GM23338 (cell line): ENCODE results near the gene FMN1. TPM values are rescaled to one million over a fixed set of nuclear protein-coding genes. Genes with fewer than 3 reads are reported as not detected.

Source experiments
- ATAC-seq: fragments of 200-7000 bp; cut with Tn5 transposase; 3 replicates; pipeline ENCODE4 v1.9.1; 2020
- DNase-seq: peaks from one replicate; pipeline ENCODE4 v3.0.0-alpha.2; 2015; ENCODE audit warnings: low spot score
- H2AFZ ChIP-seq: fragments of 200-600 bp; sonication (generic); 2 replicates; pipeline ENCODE4 v1.8.0; 2016; ENCODE audit warnings: antibody characterized with exemption, mild to moderate bottlenecking, moderate library complexity
- H3F3A ChIP-seq: fragments of 200-600 bp; sonication (generic); replicated peaks from 2 replicates; pipeline ENCODE4 v1.8.0; 2017; ENCODE audit warnings: antibody characterized with exemption, mixed run types, low read depth
- H3K27ac ChIP-seq: fragments of 200-600 bp; sonication (generic); 2 replicates; pipeline ENCODE4 v1.6.1; 2016; ENCODE audit warnings: low read depth
- H3K27me3 ChIP-seq: fragments of 200-600 bp; sonication (generic); 2 replicates; pipeline ENCODE4 v1.8.0; 2016; ENCODE audit warnings: mild to moderate bottlenecking, mixed run types, moderate library complexity; ENCODE audit not compliant: insufficient read depth
- H3K36me3 ChIP-seq: fragments of 200-600 bp; sonication (generic); 2 replicates; pipeline ENCODE4 v1.8.0; 2016; ENCODE audit warnings: mild to moderate bottlenecking; ENCODE audit not compliant: insufficient read depth
- H3K4me1 ChIP-seq: fragments of 200-600 bp; sonication (generic); 2 replicates; pipeline ENCODE4 v1.8.0; 2016; ENCODE audit warnings: mild to moderate bottlenecking, moderate library complexity; ENCODE audit not compliant: insufficient read depth
- H3K4me2 ChIP-seq: fragments of 200-600 bp; sonication (generic); 2 replicates; pipeline ENCODE4 v1.7.1; 2017; ENCODE audit warnings: mixed run types
- H3K4me3 ChIP-seq: fragments of 200-600 bp; sonication (generic); 2 replicates; pipeline ENCODE4 v1.6.1; 2016; ENCODE audit warnings: mixed run types
- H3K79me2 ChIP-seq: fragments of 200-600 bp; sonication (generic); replicated peaks from 2 replicates; pipeline ENCODE4 v1.8.0; 2017; ENCODE audit warnings: mild to moderate bottlenecking; ENCODE audit not compliant: insufficient read depth
- H3K9me2 ChIP-seq: fragments of 200-600 bp; sonication (generic); 2 replicates; pipeline ENCODE4 v1.8.0; 2017; ENCODE audit not compliant: insufficient read depth
- H4K20me1 ChIP-seq: fragments of 200-600 bp; sonication (generic); replicated peaks from 2 replicates; pipeline ENCODE4 v1.8.0; 2017; ENCODE audit warnings: mild to moderate bottlenecking; ENCODE audit not compliant: insufficient read depth
- H3K27ac Mint-ChIP-seq: 2 replicates; pipeline ENCODE4 v1.8.0; 2020; ENCODE audit warnings: inconsistent platforms, mild to moderate bottlenecking, moderate library complexity, mixed read lengths
- H3K27me3 Mint-ChIP-seq: 3 replicates; pipeline ENCODE4 v1.8.0; 2022; ENCODE audit warnings: low read depth, mild to moderate bottlenecking, moderate library complexity, mixed read lengths, inconsistent platforms; ENCODE audit not compliant: insufficient read depth, poor library complexity
- H3K36me3 Mint-ChIP-seq: 3 replicates; pipeline ENCODE4 v1.8.0; 2021; ENCODE audit warnings: low read depth, mild to moderate bottlenecking, inconsistent platforms, moderate library complexity, mixed read lengths
- H3K4me1 Mint-ChIP-seq: 3 replicates; pipeline ENCODE4 v1.8.0; 2020; ENCODE audit warnings: mild to moderate bottlenecking, inconsistent platforms, mixed read lengths
- H3K4me3 Mint-ChIP-seq: 3 replicates; pipeline ENCODE4 v1.8.0; 2021; ENCODE audit warnings: moderate library complexity, mild to moderate bottlenecking, inconsistent platforms, mixed read lengths
- H3K9me3 Mint-ChIP-seq: 3 replicates; pipeline ENCODE4 v1.8.0; 2020; ENCODE audit warnings: moderate library complexity, mild to moderate bottlenecking, inconsistent platforms, mixed read lengths
- CREB1 ChIP-seq: fragments of 250-450 bp; sonication (Bioruptor Pico); IDR thresholded peaks from 2 replicates; pipeline ENCODE4 v1.5.0; 2020; ENCODE audit warnings: low read depth, mild to moderate bottlenecking, moderate library complexity
- EZH2phosphoT487 ChIP-seq: fragments of 200-600 bp; sonication (generic); IDR thresholded peaks from one replicate; pipeline ENCODE4 v1.8.1; 2018; ENCODE audit warnings: antibody characterized with exemption; ENCODE audit not compliant: unreplicated experiment
- JUNB ChIP-seq: IDR thresholded peaks from one replicate; pipeline ENCODE4 v1.6.1; 2016; ENCODE audit warnings: antibody characterized with exemption; ENCODE audit not compliant: unreplicated experiment
- NANOG ChIP-seq: IDR thresholded peaks from 2 replicates; pipeline ENCODE4 v1.6.1; 2016; ENCODE audit warnings: antibody characterized with exemption, borderline replicate concordance
- POLR2AphosphoS5 ChIP-seq: IDR thresholded peaks from 2 replicates; pipeline ENCODE4 v1.6.1; 2016; ENCODE audit warnings: antibody characterized with exemption, low read depth
- STAT1 ChIP-seq: IDR thresholded peaks from one replicate; pipeline ENCODE4 v1.6.1; 2016; ENCODE audit warnings: antibody characterized with exemption; ENCODE audit not compliant: unreplicated experiment
- ZNF114 ChIP-seq: fragments of 250-450 bp; sonication (Bioruptor Pico); IDR thresholded peaks from 2 replicates; pipeline ENCODE4 v1.5.0; 2020; ENCODE audit warnings: mild to moderate bottlenecking, moderate library complexity
- ZNF331 ChIP-seq: fragments of 250-450 bp; sonication (Bioruptor Pico); IDR thresholded peaks from 2 replicates; pipeline ENCODE4 v1.5.0; 2020; ENCODE audit warnings: low read depth, mild to moderate bottlenecking, moderate library complexity
- polyA plus RNA-seq: library from polyadenylated mRNA; unstranded; fragments of >200 nt; fragmentation: Nextera tagmentation; extraction: Ambion mirVana; gene quantifications from 2 replicates; pipeline ENCODE4 v1.2.1, GENCODE V29; 2016
- total RNA-seq: library from RNA; depleted of rRNA; stranded (reverse); fragments of >200 nt; shearing (Covaris generic); gene quantifications from 2 replicates; pipeline ENCODE4 v1.2.3, GENCODE V29; 2014
- TF ChIP-seq, protein P1 (sequence below): fragments of 250-450 bp; sonication (Bioruptor Pico); IDR thresholded peaks from 2 replicates; pipeline ENCODE4 v1.5.0; 2020; ENCODE audit warnings: mild to moderate bottlenecking, moderate library complexity
- TF ChIP-seq, protein P2 (sequence below): IDR thresholded peaks from 2 replicates; pipeline ENCODE4 v1.6.1; 2016; ENCODE audit warnings: antibody characterized with exemption
- TF ChIP-seq, protein P3 (sequence below): IDR thresholded peaks from one replicate; pipeline ENCODE4 v1.6.1; 2018; ENCODE audit warnings: antibody characterized with exemption; ENCODE audit not compliant: unreplicated experiment
- TF ChIP-seq, protein P4 (sequence below), 2 experiments: fragments of 200-600 bp in 1 of 2; sonication (generic) in 1 of 2; conservative IDR thresholded peaks; 2 replicates each; pipeline versions ENCODE4 v1.5.1 to v1.6.1; 2016 to 2017; ENCODE audit warnings: antibody characterized with exemption in 2 of 2, low read depth in 2 of 2, mild to moderate bottlenecking in 2 of 2, moderate library complexity in 1 of 2

FMN1 gene
- total and polyA plus RNA-seq, 2 experiments from 2014 or later, result 1.2 to 1.6 TPM

DNA sequence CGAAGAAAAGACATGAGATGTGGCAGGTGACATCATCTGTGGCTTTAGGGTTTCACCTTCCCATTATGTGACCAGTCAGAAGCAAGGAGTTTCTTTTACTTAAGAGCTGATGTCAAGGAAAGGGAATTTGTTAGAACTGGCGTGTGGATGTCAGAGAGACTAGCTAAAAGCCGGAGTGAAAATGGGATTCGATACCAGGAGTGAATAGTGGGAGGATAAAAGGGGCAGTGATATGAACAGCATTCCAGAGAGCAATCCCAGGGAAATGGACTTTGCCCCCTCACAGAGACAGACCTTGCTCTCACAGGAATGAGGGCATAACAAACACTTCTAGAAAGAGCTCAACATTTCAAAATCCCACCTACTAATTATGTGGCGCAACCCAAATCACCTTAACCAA is 5.9 kb upstream of the FMN1 start (continued):
- TF ChIP-seq, protein P1, sequence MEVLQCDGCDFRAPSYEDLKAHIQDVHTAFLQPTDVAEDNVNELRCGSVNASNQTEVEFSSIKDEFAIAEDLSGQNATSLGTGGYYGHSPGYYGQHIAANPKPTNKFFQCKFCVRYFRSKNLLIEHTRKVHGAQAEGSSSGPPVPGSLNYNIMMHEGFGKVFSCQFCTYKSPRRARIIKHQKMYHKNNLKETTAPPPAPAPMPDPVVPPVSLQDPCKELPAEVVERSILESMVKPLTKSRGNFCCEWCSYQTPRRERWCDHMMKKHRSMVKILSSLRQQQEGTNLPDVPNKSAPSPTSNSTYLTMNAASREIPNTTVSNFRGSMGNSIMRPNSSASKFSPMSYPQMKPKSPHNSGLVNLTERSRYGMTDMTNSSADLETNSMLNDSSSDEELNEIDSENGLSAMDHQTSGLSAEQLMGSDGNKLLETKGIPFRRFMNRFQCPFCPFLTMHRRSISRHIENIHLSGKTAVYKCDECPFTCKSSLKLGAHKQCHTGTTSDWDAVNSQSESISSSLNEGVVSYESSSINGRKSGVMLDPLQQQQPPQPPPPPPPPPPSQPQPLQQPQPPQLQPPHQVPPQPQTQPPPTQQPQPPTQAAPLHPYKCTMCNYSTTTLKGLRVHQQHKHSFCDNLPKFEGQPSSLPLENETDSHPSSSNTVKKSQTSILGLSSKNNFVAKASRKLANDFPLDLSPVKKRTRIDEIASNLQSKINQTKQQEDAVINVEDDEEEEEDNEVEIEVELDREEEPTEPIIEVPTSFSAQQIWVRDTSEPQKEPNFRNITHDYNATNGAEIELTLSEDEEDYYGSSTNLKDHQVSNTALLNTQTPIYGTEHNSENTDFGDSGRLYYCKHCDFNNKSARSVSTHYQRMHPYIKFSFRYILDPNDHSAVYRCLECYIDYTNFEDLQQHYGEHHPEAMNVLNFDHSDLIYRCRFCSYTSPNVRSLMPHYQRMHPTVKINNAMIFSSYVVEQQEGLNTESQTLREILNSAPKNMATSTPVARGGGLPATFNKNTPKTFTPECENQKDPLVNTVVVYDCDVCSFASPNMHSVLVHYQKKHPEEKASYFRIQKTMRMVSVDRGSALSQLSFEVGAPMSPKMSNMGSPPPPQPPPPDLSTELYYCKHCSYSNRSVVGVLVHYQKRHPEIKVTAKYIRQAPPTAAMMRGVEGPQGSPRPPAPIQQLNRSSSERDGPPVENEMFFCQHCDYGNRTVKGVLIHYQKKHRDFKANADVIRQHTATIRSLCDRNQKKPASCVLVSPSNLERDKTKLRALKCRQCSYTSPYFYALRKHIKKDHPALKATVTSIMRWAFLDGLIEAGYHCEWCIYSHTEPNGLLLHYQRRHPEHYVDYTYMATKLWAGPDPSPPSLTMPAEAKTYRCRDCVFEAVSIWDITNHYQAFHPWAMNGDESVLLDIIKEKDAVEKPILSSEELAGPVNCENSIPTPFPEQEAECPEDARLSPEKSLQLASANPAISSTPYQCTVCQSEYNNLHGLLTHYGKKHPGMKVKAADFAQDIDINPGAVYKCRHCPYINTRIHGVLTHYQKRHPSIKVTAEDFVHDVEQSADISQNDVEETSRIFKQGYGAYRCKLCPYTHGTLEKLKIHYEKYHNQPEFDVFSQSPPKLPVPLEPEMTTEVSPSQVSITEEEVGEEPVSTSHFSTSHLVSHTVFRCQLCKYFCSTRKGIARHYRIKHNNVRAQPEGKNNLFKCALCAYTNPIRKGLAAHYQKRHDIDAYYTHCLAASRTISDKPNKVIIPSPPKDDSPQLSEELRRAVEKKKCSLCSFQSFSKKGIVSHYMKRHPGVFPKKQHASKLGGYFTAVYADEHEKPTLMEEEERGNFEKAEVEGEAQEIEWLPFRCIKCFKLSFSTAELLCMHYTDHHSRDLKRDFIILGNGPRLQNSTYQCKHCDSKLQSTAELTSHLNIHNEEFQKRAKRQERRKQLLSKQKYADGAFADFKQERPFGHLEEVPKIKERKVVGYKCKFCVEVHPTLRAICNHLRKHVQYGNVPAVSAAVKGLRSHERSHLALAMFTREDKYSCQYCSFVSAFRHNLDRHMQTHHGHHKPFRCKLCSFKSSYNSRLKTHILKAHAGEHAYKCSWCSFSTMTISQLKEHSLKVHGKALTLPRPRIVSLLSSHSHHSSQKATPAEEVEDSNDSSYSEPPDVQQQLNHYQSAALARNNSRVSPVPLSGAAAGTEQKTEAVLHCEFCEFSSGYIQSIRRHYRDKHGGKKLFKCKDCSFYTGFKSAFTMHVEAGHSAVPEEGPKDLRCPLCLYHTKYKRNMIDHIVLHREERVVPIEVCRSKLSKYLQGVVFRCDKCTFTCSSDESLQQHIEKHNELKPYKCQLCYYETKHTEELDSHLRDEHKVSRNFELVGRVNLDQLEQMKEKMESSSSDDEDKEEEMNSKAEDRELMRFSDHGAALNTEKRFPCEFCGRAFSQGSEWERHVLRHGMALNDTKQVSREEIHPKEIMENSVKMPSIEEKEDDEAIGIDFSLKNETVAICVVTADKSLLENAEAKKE (CRISPR knock-in tag), result no peak
- TF ChIP-seq, protein P2, sequence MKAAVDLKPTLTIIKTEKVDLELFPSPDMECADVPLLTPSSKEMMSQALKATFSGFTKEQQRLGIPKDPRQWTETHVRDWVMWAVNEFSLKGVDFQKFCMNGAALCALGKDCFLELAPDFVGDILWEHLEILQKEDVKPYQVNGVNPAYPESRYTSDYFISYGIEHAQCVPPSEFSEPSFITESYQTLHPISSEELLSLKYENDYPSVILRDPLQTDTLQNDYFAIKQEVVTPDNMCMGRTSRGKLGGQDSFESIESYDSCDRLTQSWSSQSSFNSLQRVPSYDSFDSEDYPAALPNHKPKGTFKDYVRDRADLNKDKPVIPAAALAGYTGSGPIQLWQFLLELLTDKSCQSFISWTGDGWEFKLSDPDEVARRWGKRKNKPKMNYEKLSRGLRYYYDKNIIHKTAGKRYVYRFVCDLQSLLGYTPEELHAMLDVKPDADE, result no peak
- TF ChIP-seq JUNB, result no peak

DNA sequence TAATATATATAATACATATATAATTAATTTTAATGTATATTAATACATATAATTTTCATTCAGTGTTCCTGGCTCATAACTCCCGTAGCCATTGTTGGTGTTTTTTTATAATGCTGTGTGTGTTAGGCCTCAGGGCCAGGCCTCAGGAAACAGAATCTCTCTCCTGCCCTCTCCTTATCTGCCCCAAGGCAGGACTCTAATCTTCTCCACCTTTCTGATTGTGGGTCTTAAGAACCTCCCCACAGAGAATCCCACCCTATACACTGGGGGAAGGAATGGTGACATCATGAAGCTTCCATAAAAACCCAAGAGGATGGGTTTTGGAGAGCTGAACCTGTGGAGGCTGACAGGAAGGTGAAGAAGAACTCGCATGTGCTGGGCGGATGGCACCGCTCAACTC is 4.0 kb upstream of the FMN1 start:
- Histone ChIP-seq H2AFZ (0 out of 2 replicates have a peak overlapping the region, but pooled peaks have one; percentile 20), H3K27me3 (no peaks in the 10 kb centered on the region), H3F3A (no peaks in the 10 kb centered on the region), H3K4me3 (no peak overlapping the region), H3K4me1 (peaks cover 17% of the 10 kb centered on the region), H3K4me2 (no peak overlapping the region), H4K20me1 (no peaks in the 10 kb centered on the region), H3K36me3 (no peaks in the 10 kb centered on the region), H3K9me2 (no peaks in the 10 kb centered on the region), H3K27ac (no peak overlapping the region), H3K79me2 (no peaks in the 10 kb centered on the region)
- Mint-ChIP-seq H3K27me3 (peaks cover 16% of the 10 kb centered on the region), H3K27ac (no peak overlapping the region), H3K36me3 (no peaks in the 10 kb centered on the region), H3K4me3 (no peak overlapping the region), H3K9me3 (no peaks in the 10 kb centered on the region), H3K4me1 (peaks cover 35% of the 10 kb centered on the region)
- ATAC-seq (no peak), DNase-seq (no peak)
- TF ChIP-seq ZNF114 (CRISPR knock-in tag), result no peak
- TF ChIP-seq ZNF331 (CRISPR knock-in tag), result no peak
- TF ChIP-seq, protein P3, sequence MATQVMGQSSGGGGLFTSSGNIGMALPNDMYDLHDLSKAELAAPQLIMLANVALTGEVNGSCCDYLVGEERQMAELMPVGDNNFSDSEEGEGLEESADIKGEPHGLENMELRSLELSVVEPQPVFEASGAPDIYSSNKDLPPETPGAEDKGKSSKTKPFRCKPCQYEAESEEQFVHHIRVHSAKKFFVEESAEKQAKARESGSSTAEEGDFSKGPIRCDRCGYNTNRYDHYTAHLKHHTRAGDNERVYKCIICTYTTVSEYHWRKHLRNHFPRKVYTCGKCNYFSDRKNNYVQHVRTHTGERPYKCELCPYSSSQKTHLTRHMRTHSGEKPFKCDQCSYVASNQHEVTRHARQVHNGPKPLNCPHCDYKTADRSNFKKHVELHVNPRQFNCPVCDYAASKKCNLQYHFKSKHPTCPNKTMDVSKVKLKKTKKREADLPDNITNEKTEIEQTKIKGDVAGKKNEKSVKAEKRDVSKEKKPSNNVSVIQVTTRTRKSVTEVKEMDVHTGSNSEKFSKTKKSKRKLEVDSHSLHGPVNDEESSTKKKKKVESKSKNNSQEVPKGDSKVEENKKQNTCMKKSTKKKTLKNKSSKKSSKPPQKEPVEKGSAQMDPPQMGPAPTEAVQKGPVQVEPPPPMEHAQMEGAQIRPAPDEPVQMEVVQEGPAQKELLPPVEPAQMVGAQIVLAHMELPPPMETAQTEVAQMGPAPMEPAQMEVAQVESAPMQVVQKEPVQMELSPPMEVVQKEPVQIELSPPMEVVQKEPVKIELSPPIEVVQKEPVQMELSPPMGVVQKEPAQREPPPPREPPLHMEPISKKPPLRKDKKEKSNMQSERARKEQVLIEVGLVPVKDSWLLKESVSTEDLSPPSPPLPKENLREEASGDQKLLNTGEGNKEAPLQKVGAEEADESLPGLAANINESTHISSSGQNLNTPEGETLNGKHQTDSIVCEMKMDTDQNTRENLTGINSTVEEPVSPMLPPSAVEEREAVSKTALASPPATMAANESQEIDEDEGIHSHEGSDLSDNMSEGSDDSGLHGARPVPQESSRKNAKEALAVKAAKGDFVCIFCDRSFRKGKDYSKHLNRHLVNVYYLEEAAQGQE, result no peak
- no peak for TF ChIP-seq NANOG
- TF ChIP-seq, protein P2, result no peak
- TF ChIP-seq, protein P4, sequence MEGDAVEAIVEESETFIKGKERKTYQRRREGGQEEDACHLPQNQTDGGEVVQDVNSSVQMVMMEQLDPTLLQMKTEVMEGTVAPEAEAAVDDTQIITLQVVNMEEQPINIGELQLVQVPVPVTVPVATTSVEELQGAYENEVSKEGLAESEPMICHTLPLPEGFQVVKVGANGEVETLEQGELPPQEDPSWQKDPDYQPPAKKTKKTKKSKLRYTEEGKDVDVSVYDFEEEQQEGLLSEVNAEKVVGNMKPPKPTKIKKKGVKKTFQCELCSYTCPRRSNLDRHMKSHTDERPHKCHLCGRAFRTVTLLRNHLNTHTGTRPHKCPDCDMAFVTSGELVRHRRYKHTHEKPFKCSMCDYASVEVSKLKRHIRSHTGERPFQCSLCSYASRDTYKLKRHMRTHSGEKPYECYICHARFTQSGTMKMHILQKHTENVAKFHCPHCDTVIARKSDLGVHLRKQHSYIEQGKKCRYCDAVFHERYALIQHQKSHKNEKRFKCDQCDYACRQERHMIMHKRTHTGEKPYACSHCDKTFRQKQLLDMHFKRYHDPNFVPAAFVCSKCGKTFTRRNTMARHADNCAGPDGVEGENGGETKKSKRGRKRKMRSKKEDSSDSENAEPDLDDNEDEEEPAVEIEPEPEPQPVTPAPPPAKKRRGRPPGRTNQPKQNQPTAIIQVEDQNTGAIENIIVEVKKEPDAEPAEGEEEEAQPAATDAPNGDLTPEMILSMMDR (conservative IDR thresholded peaks at IDR 0.05; ENCODE audit: low read depth in 2 of 2), result no peak
- no peak for TF ChIP-seq EZH2phosphoT487
- no peak for TF ChIP-seq JUNB
- TF ChIP-seq POLR2AphosphoS5, result no peak
- TF ChIP-seq STAT1, result no peak
- no peak for TF ChIP-seq CREB1
